Renal cortical epithelial cell (primary cell): ENCODE data around the gene C19orf33. TPM values are rescaled to one million over a fixed set of nuclear protein-coding genes. Genes with fewer than 3 reads are reported as not detected.
"Not testable (repeated sequence)": the region's sequence is repeated elsewhere in the genome, so short reads cannot be mapped to it uniquely, and the experiment has no call there.

Experiments used
- DNase-seq: peaks from one replicate; pipeline ENCODE4 v3.0.0-alpha.2; 2011; ENCODE audit warnings: low read depth
- total RNA-seq: library from RNA; depleted of rRNA; stranded (reverse); fragments of >200 nt; gene quantifications from 2 replicates; pipeline ENCODE4 v1.2.3, GENCODE V29; 2014

Gene C19orf33
- total RNA-seq: 1.7 and 148 TPM in 2 replicates

DNA sequence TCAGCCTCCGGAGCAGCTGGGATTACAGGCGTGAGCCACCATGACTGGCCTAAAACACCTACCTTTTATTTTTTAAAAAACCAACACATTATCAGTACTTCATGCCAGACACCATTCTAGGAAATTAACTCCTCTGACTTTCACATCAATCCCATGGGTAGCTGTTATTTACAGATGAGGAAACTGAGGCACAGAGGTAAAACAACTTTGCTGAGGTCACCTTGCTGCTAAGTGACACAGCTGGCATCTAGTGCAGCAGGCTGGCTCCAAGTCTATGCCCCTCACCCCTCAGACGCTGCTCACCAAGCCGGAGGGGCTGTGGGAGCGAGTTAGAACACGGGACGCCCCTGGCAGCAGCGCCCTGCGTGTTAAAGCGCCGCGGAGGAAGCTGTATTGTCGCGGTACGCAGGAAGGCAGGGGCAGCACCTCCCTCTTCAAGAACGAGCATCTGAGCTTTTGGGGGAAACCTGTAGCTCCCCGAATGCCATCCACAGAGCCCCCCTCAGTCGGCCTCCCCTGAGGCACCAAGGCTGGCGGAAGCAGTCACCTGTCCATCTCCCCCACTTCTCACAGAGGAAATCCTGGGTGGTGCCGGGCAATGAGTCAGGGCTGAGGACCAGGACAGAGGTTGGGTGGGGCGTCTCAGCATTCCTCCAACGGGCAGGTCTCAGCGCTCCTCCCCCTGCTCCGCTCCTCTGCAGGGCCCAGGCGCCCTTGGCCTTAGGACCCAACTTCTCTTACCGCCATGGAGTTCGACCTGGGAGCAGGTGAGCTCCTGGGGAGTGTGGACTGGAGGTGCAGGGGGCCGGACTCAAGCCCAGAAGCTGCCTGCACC, at the start of gene C19orf33:
C19orf33 (plus strand) TSS at position 735 of the 835 bp plus-strand sequence; CDS start at position 746, 11 bp downstream.
- peak; percentile 72 for DNase-seq

DNA sequence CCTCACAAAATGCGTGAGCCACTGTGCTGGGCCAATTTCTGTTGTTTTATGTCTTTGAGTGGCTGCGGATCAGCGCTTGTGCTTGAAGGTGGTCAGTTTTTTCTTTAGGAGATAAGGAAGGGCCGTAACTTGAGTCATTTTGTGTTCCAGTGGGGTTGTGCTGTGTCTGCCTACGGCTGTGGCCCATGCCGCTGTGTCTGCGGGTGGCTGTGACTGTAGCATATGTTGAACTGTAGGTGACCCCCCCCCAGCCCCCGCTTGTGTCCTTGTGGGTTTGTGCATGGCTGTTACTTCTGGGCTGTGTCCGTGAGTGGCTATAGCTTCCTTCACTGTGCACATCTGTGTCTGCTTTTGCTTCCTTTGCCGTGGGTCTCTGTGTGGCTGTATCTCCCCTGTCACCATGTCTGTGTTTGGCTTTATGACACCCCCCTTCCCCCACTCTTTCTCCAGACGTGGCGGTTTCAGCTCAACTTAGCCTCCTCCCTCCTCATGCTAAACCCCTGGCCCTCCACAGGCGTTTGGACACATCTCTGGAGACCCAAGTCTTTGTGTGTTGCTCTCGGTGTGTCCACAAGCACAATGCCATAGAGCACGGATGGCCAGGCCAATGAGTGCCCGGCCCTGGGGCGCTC, 48.6 kb upstream of the C19orf33 start:
- no peak for DNase-seq

DNA sequence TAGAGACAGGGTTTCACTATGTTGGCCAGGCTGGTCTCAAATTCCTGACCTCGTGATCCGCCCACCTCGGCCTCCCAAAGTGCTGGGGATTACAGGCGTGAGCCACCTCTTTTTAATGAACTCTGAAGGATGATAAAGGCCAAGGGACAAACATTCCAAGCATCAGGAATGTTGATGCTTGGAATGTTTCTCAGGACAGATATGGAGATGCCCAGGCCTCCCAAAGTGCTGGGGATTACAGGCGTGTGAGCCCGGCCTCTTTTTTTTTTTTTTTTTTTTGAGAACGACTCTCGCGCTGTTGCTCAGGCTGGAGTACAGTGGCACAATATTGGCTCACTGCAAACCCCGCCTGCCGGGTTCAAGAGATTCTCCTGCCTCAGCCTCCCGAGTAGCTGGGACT, 42.1 kb upstream of the C19orf33 start:
- DNase-seq: not testable (repeated sequence)

DNA sequence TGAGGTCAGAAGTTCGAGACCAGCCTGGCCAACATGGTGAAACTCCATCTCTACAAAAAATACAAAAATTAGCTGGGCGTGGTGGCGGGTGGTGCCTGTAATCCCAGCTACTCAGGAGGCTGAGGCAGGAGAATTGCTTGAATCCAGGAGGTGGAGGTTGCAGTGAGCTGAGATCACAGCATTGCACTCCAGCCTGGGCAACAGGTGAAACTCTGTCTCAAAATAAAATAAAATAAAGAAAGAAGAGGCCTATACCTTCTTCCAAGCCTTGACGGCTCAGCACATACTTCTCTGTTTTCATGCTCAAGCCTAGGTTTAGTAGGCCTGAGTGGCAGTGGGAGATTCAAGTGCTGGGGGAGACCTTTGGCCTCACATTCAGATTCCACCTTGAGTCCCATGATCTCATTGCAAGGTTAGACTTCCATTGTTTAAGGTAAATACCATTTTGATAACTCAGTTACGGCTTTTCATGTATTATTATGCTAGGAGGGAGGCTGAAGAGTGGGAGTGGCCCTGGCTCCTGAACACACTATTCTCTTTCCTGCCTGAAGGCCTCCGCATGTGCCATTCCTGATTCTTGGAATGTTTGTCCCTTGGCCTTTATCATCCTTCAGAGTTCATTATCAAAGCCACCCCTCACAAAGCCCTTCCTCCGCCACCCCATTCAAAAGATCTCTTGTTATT, 41.3 kb upstream of the C19orf33 start:
- no peak for DNase-seq

DNA sequence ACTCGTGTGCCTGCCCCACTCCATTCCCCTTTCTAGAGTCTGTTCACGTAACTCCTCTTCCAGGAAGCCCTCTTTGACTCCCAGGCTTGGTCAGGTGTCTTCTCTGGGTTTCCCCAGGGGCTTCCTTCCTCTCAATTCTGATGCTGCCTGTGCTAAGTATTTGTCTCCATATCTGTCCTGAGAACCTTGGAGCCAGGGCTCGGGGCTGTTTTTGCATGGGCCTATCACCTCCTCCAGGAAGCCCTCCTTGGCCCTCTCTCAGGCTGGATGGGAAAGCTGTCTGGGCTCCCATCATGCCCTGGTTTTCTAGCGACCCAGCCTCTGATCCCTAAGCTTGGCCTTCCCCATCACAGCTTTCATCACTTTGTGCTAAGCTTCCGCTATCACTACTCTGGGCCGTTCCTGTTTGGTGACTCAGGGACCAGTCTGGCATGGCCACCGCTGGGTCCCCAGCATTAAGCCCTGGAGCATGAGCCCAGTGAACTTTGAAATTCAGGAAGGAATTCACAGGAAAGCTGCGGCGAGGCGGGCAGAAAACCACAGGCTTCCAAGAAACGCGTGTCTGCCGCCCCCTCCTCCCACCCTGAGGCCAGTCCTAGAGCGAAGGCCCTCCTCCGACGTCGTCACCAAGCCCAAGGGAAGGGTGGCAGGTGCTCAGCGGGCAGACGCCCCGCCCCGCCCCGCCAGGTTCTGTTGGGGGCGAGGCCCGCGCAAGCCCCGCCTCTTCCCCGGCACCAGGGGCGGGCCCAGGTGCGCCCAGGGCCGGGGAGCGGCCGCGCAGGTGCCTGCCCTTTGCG, 40.2 kb upstream of the C19orf33 start:
- DNase-seq: peak; percentile 90

DNA sequence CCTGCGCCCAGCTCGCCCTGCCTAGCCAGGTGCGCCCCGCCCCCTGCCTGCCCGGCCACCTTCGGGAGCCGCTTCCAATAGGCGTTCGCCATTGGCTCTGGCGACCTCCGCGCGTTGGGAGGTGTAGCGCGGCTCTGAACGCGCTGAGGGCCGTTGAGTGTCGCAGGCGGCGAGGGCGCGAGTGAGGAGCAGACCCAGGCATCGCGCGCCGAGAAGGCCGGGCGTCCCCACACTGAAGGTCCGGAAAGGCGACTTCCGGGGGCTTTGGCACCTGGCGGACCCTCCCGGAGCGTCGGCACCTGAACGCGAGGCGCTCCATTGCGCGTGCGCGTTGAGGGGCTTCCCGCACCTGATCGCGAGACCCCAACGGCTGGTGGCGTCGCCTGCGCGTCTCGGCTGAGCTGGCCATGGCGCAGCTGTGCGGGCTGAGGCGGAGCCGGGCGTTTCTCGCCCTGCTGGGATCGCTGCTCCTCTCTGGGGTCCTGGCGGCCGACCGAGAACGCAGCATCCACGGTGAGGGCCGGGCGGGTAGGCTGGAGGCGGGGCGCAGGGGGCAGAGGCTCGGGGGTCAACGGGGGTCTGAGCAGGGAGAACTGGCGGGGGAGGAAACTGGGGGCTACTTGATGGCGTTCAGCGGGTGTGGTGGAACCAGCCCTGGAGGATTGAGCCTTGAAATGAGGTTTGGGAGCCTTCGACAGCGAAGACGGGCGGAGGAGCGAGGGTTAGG, 39.4 kb upstream of the C19orf33 start, which contains the start of gene SPINT2:
SPINT2 (plus strand) TSS at position 88 of the 727 bp plus-strand sequence; CDS start at position 408, 320 bp downstream.
- DNase-seq: no peak

DNA sequence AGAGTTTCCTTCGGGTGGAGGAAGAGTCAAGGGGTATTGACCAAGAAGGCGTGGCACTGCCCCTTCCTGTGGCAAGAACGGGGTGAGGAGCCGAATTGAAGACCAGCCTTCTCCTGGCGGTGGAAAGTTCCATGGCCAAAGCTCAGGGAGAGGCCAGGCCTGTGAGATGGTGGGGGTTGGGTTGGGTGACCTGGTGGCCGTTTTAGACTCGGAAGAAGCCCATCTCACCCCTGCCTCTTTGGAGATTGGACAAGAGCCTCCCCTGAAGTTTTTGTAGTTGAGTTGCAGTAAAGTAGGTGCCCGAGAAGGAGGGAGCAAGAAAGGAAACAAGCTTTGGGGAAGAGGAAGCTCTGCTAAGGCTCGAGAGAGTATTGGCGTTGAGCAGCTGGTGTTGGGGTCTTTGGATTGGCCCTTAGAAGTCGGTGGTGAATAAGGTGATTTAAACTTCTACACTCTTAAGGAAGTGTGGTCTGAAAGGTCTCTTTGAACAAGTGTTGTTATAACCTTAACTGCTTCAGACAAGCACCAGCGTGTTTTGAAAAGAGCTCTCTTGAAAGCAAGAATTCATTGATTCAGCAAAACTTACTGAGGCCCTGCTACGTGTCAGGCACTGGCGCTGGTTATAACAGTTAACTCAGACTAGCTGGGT, 38.7 kb upstream of the C19orf33 start:
- DNase-seq: peak; percentile 52

DNA sequence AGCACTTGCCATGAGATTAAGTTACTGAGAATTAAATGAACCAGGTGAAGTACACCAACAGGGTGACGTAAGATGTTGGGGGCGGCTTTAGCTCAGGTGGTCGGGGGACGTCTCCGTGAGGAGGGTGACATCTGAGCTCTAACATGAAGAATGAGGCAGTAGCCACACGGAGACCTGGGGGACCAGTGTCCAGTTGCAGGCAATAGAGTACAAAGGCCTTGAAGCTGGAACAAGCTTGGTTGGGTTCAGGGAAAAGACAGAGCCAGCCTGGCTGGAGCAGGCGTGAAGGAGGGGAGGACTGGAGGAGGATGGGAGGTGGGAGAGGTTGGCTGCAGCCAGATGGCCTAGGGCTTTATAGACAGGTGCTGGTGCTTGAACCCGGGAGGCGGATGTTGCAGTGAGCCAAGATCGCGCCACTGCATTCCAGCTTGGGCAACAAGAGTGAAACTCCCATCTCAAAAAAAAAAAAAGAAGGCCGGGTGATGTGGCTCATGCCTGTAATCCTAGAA, 38.1 kb upstream of the C19orf33 start:
- no peak for DNase-seq

DNA sequence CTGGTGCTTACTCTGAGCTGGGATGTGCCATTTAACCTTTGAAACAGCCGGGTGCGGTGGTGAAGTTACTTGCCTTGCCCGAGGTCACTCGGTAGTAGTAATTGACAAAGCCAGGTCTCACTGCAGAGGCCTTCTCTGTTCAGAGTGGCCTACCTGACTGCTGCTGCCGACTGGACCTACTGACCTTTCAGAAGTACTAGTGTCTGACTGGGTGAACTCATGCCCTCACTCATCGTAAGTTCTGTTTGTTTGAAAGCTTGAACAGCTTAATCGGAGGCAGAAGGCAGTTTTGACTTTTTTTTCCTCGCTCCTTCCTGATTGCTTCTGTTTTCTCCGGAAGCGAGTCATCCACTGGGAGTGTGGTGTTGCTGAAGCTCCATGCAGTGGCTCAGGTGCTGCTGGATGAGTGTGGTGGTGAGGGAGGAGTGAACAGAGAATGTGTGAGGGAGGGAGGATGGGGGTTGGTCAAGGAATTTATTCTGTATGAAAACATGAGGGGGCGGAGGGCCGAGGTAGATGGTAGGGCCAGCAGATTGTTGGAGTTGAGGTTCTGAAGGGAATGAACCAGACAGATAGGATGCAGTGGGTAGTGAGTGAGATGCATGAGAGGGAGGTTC, 37.0 kb upstream of the C19orf33 start:
- DNase-seq: peak; percentile 82

DNA sequence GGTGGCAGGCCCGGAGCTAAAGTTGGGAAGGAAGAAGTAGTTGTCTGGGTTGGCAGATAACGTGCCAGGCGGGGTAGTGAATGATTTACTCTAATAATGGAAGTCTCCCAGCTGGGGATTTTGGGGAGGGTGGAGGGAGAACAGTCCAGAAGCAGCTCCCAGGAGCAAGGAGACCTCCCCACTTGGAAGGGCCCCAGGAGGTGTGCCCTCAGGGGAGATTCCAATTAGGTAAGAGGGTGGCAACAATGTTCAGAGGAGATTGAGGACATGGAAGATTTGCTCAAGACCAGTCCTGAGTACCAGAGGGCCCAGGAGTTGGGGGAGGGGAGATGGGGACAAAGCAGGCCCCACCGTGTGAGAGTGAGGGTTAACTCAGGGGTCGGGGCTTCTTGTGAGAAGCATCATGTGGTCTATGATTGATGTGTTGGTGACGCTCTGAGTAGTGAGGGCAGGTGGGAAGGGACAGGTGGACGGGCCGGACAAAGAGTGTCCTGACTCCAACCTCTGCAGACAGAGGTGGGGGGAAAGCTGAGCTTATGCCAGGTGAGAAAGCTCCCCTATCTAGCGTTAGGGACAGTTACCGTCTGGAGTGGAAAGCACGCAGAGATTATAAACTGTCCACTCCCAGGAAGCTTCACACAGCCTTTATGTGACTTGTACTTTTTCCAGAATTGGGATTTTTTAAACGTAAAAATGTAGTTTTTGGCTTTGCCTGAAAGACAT, 36.1 kb upstream of the C19orf33 start:
- peak; percentile 78 for DNase-seq

DNA sequence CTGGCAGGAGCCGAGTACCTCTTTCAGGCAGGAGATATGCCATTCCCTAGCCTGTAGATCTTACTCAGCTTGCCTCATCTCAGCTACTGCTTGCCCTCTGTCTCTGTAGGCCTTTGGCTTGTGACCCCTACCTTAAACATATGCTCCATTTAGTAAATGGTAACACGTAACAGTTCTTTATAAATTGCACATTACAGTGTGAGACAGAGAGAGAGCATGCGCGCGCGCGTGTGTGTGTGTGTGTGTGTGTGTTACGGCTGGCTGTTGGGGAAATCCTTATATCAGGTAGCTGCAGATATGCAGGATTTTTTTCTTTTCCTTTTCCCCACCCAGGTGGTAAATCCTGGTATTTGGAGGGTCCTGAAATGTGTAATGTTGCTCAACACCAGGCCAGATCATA, 35.5 kb upstream of the C19orf33 start:
- DNase-seq: no peak

DNA sequence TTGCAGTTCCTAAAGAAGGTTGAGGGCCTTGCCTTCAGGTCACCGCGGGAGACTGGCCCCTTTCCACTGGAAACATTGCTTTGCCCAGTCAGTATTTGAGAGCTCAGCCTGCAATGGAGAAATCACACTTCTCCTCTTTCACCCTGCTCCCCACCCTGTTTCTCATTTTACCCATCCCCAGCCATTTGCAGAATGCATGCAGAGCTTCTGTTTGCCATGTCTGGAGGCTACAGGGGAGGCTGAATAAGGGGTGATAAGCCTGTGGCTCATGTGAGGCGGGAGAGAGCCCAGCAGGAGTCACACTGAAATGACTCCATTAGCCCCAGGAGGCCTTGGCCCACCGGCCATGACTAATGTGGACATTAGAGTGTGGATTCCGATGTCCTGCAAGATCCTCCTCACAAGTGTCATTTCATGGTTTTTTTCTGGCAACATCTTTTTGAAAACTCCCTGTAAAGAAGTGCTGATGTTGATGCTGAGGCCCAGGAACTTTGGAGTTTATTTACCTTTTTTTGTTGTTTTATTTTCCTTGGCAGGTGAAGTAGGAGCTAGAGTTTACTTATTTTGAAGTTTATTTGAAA, 33.4 kb upstream of the C19orf33 start:
- peak; percentile 41 for DNase-seq

DNA sequence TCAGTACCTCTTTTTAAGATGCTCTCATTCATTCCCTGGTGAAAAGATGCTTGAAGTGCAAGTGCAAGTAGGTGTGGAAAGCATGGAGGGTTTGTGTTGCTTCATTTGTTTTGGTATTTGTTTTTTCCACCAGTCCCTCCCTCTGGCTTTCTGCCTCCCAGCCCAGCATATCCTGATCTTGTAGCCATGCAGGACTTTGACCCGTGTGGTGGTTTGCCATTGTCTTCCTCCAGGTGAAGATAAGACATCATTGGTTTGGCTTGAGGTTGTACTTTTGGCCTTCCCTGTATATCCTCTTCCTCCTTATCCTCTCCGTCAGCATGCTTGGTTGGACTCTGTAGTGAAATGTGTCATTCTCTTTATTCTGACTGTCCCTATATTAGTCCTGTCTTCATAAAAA, 30.6 kb upstream of the C19orf33 start:
- peak; percentile 66 for DNase-seq

DNA sequence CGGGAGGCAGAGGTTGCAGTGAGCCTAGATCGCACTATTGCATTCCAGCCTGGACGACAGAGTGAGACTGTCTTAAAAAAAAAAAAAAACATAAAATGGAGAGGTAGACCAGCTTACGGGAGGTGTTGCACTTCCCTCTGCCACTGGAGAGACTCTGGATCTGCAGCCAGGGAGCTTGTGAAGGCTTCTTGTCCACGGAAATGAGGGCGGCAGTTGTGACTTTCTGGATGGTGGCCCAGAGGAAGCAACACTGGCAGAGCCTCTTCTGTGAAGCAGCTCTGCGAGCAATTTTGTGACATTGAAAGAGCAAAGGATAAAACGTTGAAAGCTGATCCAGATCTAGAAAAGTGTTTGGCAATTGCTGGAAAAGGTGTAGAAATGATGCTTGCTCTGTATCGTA, 29.3 kb upstream of the C19orf33 start:
- no peak for DNase-seq

DNA sequence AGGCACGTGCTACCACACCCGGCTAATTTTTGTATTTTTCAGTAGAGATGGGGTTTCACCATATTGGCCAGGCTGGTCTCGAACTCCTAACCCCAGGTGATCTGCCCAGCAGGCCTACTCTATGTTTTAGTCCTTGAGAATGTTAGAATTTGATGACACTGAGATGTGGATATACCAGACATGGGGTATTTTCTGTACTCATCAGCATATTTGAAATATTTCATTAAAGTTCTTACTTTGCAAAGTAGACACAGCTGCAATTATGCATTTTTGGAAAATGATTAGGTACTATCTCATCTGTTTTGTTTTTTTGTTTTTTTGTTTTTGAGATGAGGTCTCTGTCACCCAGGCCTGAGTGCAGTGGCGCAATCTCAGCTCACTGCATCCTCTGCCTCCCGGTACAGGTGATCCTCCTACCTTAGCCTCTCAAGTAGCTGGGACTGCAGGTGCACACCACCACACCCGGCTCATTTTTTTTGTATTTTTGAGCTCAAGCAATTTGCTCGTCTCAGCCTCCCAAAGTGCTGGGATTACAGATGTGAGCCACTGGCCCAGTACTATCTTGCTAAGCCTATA, 27.0 kb upstream of the C19orf33 start:
- DNase-seq: no peak

DNA sequence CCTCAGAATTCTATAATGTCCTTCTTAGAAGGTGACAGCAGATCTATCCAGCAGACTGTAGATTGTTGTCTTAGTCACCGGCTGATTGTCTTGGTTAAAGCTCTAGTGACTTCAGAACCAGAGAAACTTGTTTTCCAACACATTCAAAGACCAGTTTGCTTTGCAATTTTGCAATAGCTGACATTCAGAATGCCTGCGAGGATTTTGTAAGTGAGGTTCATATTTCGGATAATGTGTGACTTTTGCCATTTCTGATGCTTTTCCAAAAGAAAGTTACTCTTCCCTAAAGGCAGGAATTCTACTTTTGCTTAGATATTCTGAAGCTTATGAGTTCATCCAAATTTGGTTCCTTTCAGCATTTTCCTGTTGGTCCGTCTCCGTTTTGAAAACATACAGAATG, 26.5 kb upstream of the C19orf33 start:
- DNase-seq: peak; percentile 50

DNA sequence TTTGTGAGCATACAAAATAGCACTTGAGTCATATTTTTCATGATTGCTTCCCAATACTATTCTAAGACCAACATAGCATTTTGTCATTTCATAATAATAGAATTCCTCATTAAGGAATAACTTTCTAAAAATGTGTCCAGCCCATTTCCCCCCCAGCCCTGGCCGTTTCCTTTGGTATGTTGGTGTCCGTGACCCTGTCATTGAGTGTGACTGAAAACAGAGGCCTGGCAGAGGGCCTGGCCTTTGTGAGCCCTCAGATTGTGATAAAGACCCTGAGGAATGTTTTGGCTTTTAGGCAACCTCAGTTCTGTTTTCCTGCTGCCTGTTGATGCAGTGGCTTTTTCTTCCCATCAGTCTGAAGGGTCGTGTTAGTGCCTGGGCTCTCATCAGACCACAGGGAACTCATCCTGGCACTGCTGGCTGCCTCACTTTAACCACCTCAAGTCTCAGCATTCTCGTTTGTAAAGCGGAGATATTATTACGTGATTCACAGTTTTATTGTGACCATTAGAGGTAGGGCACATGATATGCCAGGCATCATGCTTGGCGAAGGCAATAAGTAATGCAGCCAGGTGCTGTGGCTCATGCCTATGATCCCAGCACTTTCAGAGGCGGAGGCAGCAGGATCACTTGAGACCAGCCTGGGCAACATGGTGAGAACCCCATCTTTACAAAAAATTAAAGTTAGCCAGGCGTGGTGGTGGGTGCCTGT, 25.9 kb upstream of the C19orf33 start:
- no peak for DNase-seq

DNA sequence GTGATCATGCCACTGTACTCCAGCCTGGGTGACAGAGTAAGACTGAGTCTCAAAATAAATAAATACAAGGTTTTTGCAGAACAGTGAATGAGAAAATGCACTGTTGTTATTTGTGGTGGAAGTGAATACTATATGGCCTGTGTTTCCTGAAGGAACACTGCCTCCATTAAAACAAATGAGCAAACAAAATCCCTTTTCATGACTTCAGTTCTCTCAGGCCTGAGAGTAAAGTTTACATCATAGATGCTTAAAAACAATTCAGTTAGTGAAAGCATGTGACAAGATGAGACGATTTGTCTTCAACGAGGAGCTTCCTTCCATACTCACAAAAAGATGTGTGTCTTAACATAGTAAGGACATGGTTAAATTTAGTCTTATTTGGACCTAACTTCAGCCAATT, 25.3 kb upstream of the C19orf33 start:
- no peak for DNase-seq
